ENCODE measurements around the gene TMEM200C. TPM values are rescaled to one million over a fixed set of nuclear protein-coding genes. Genes with fewer than 3 reads are reported as not detected.

The TMEM200C gene
- total and polyA plus RNA-seq, 9 of the 15 experiments (the other 6 are each of a cell fraction or from before 2014, with no cell fraction given): 0.04 TPM; not detected in 8

DNA sequence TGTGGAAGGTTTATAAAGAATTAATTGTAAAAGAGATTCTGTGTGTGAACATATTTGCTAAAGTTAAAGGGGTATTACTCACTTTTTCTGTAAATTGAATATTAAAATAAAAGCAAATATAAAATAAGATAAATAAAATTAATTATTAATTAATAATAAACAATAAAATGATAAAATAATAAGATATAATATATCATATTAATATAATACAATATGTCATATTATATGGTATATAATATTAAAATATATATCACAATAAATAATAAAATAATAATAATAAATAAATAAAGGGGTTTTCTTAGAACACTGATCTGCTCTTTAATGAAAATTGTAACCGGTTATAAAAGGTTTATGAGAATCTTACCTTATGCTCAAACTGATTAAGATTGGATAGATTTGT, 29.8 kb downstream of the TMEM200C start:
- BruUV-seq (replicated peaks): no TSS peak

More for the DNA sequence above, 29.8 kb downstream of the TMEM200C start:
- intact Hi-C loops (cut with micrococcal nuclease): loop anchor here (5.0 to 10.0 kb wide), 3 partner anchors 59 to 1022 kb away; no protein-coding TSS in a partner anchor
- TF ChIP-seq, protein P1, sequence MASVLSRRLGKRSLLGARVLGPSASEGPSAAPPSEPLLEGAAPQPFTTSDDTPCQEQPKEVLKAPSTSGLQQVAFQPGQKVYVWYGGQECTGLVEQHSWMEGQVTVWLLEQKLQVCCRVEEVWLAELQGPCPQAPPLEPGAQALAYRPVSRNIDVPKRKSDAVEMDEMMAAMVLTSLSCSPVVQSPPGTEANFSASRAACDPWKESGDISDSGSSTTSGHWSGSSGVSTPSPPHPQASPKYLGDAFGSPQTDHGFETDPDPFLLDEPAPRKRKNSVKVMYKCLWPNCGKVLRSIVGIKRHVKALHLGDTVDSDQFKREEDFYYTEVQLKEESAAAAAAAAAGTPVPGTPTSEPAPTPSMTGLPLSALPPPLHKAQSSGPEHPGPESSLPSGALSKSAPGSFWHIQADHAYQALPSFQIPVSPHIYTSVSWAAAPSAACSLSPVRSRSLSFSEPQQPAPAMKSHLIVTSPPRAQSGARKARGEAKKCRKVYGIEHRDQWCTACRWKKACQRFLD (CRISPR knock-in tag; IDR thresholded peaks at IDR 0.05): no peak
- TF ChIP-seq HMBOX1 (IDR thresholded peaks at IDR 0.05) (no peak), ZNF551 (CRISPR knock-in tag; IDR thresholded peaks at IDR 0.05) (no peak), ZNF324 (CRISPR knock-in tag; IDR thresholded peaks at IDR 0.05) (no peak), HNRNPH1 (optimal IDR thresholded peaks at IDR 0.05; ENCODE audit: low read depth, low read length) (no peak), ZNF584 (CRISPR knock-in tag; IDR thresholded peaks at IDR 0.05; ENCODE audit: low read depth) (no peak), CCAR2 (IDR thresholded peaks at IDR 0.05; ENCODE audit: low read depth, low read length) (no peak), SIX5 (IDR thresholded peaks at IDR 0.05; ENCODE audit: borderline replicate concordance in 1 of 2, insufficient read depth in 1 of 2, low read depth in 1 of 2, low read length in 2 of 2) (no peak), POLR2AphosphoS5 (IDR thresholded peaks at IDR 0.05; ENCODE audit: control insufficient read depth, insufficient read depth, low read depth, low read length) (no peak)
- TF ChIP-seq, protein P2, sequence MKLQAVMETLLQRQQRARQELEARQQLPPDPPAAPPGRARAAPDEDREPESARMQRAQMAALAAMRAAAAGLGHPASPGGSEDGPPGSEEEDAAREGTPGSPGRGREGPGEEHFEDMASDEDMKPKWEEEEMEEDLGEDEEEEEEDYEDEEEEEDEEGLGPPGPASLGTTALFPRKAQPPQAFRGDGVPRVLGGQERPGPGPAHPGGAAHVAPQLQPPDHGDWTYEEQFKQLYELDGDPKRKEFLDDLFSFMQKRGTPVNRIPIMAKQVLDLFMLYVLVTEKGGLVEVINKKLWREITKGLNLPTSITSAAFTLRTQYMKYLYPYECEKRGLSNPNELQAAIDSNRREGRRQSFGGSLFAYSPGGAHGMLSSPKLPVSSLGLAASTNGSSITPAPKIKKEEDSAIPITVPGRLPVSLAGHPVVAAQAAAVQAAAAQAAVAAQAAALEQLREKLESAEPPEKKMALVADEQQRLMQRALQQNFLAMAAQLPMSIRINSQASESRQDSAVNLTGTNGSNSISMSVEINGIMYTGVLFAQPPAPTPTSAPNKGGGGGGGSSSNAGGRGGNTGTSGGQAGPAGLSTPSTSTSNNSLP (IDR thresholded peaks at IDR 0.05; ENCODE audit: borderline replicate concordance, low read depth, low read length): no peak
- Histone ChIP-seq H3K4me2 (ENCODE audit: insufficient read depth, low read length) (no peak overlapping the region), H3K4me1 (replicated peaks in 1 of 2; ENCODE audit: control insufficient read depth in 2 of 2, insufficient read depth in 2 of 2, low read length in 2 of 2) (no peaks in the 10 kb centered on the region), H3K27me3 (ENCODE audit: control insufficient read depth in 2 of 2, insufficient read depth in 2 of 2, low read length in 2 of 2) (no peaks in the 10 kb centered on the region), H2AFZ (ENCODE audit: low read depth, low read length) (no peak overlapping the region), H4K20me1 (replicated peaks; ENCODE audit: control insufficient read depth, insufficient read depth, low read length) (no peaks in the 10 kb centered on the region), H3K9me1 (ENCODE audit: control insufficient read depth, insufficient read depth, low read length) (no peaks in the 10 kb centered on the region), H3K9me3 (replicated peaks; ENCODE audit: control insufficient read depth, insufficient read depth, low read depth, low read length) (no peaks in the 10 kb centered on the region), H3K9ac (ENCODE audit: insufficient read depth in 1 of 2, low read depth in 2 of 2, low read length in 2 of 2) (no peak overlapping the region), H3K36me3 (ENCODE audit: control insufficient read depth, insufficient read depth, low read length) (no peaks in the 10 kb centered on the region), H3K27ac (ENCODE audit: extremely low read depth, low read depth, low read length) (no peak overlapping the region), H3K79me2 (ENCODE audit: control insufficient read depth, insufficient read depth, low read length) (no peaks in the 10 kb centered on the region), H3K4me3 (no peak overlapping the region)
- 0% methylated on average over 1 of the region's 1 CpG for WGBS (ENCODE audit: insufficient coverage, low coverage, missing lambda C conversion rate)
- FAIRE-seq: no peak
- POLR2A ChIA-PET: no interaction called here
- DNase-seq (ENCODE audit: extremely low read depth in 1 of 4, low spot score in 3 of 4): no peak
- no peak for ATAC-seq
- in situ Hi-C loops (cut with MboI): no loop called here
- CTCF ChIA-PET (ENCODE audit: low intra/inter-chr PET ratio): no interaction called here
